HG02973 (cell line): ENCODE measurements around the gene SETDB2.
A peak's percentile ranks its signal among the peaks of the same experiment; 100 is the strongest.
"Not testable (repeated sequence)": the region's sequence is repeated elsewhere in the genome, so short reads cannot be mapped to it uniquely, and the experiment has no call there.

Experiments used
- ATAC-seq: cut with Tn5 transposase; IDR thresholded peaks from one replicate; pipeline ENCODE4 v1.9.1; 2021; ENCODE audit warnings: moderate library complexity; ENCODE audit not compliant: unreplicated experiment

Gene SETDB2

GRCh38 chr13:49464621-49465325 lies 20.7 kb downstream of the SETDB2 start:
- no peak for ATAC-seq

- no peak for ATAC-seq
These were observed 22.3 kb downstream of the SETDB2 start for GRCh38 chr13:49466292-49466838.

- no peak for ATAC-seq
These were observed 28.1 kb downstream of the SETDB2 start for GRCh38 chr13:49472186-49472585.

GRCh38 chr13:49476529-49476928 lies 32.5 kb downstream of the SETDB2 start:
- no peak for ATAC-seq

- ATAC-seq: no peak
These were observed 37.7 kb downstream of the SETDB2 start for GRCh38 chr13:49481788-49482187.

- no peak for ATAC-seq
These were observed 44.5 kb downstream of the SETDB2 start for GRCh38 chr13:49488563-49488962.

- no peak for ATAC-seq
These were observed 50.6 kb downstream of the SETDB2 start for GRCh38 chr13:49494645-49495044.

GRCh38 chr13:49495783-49496762 lies 52.0 kb downstream of the SETDB2 start, which contains the start of gene PHF11:
Gene PHF11 (plus strand): TSS chr13:49495953. CDS start chr13:49496002, 49 bp downstream.
- peak; percentile 78 for ATAC-seq

- ATAC-seq: not testable (repeated sequence)
These were observed 52.8 kb downstream of the SETDB2 start for GRCh38 chr13:49496837-49497236.

GRCh38 chr13:49497272-49497671 lies 53.2 kb downstream of the SETDB2 start:
- ATAC-seq: no peak

- ATAC-seq: no peak
These were observed 54.1 kb downstream of the SETDB2 start for GRCh38 chr13:49498206-49498605.

- no peak for ATAC-seq
These were observed 56.0 kb downstream of the SETDB2 start for GRCh38 chr13:49499889-49500660.

GRCh38 chr13:49502954-49503353 lies 58.9 kb downstream of the SETDB2 start:
- no peak for ATAC-seq

GRCh38 chr13:49503951-49504350 lies 59.9 kb downstream of the SETDB2 start:
- no peak for ATAC-seq

- no peak for ATAC-seq
These were observed 68.5 kb downstream of the SETDB2 start for GRCh38 chr13:49512578-49512977.

GRCh38 chr13:49516467-49516866 lies 72.4 kb downstream of the SETDB2 start:
- no peak for ATAC-seq

- ATAC-seq: no peak
These were observed 73.4 kb downstream of the SETDB2 start for GRCh38 chr13:49517461-49517860.

- ATAC-seq: no peak
These were observed 77.2 kb downstream of the SETDB2 start for GRCh38 chr13:49521224-49521623.

GRCh38 chr13:49524740-49525501 lies 80.8 kb downstream of the SETDB2 start:
- no peak for ATAC-seq

GRCh38 chr13:49527123-49527522 lies 83.0 kb downstream of the SETDB2 start:
- no peak for ATAC-seq
